ENCODE results near the gene RAI1.
"Not testable (repeated sequence)": the region's sequence is repeated elsewhere in the genome, so short reads cannot be mapped to it uniquely, and the experiment has no call there.

RAI1 gene

GRCh38 chr17:17679748-17680147, 1.5 kb upstream of the RAI1 start:
- Histone ChIP-seq H2AFZ (ENCODE audit: low read depth, low read length) (no peak overlapping the region), H3K36me3 (ENCODE audit: insufficient read depth, low read length) (no peaks in the 10 kb centered on the region), H3K4me3 (ENCODE audit: low read length) (no peak overlapping the region), H3K9me3 (ENCODE audit: low read length) (no peaks in the 10 kb centered on the region), H3K4me1 (ENCODE audit: insufficient read depth, low read length) (peaks cover 24% of the 10 kb centered on the region), H3K27me3 (ENCODE audit: insufficient read depth, low read length) (no peaks in the 10 kb centered on the region)

DNA sequence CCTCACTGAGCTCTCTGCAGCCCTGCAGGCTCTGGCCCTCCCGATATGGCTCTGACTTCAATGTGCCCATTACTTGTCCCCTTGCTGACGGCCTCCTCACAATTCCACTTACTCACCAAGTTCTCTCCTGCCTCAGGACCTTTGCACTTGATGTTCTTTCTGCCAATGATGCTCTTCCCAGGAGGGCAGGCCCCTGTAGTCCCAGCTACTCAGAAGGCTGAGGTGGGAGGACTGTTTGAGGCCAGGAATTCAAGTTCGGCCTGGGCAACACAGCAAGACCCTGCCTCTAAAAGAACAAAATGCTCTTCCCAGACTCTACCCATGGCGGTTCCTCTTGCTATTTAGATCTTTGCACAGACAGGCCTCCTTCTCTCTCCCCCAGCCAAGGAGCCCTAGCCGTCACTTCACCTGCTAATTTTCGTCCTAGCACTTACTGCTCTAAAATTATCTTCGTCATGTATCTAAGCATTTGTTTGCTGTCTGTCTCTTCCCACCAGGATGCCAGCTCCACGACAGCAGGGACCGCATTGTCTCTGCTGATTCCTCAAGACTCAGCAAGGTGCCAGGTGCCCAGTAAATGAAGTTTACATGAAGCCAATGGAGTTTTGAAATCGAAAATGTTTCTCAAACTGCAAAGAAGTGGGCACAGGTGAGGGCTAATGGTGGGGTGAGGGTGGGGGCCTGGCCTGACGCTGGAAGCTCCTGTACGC, 626 bp upstream of the RAI1 start:
- Histone ChIP-seq H3K4me3 (ENCODE audit: low read length) (peak overlapping the region; percentile 66), H3K9me3 (ENCODE audit: low read length) (no peaks in the 10 kb centered on the region), H3K27me3 (ENCODE audit: insufficient read depth, low read length) (no peaks in the 10 kb centered on the region), H3K36me3 (ENCODE audit: insufficient read depth, low read length) (no peaks in the 10 kb centered on the region), H2AFZ (ENCODE audit: low read depth, low read length) (no peak overlapping the region), H3K4me1 (ENCODE audit: insufficient read depth, low read length) (peaks cover 33% of the 10 kb centered on the region)

GRCh38 chr17:17681744-17682292, 560 bp downstream of the RAI1 start:
- H2AFZ ChIP-seq (ENCODE audit: low read depth, low read length): no peak overlapping the region
- H3K4me3 ChIP-seq (ENCODE audit: low read length): peak overlapping the region; percentile 66
- H3K4me1 ChIP-seq (ENCODE audit: insufficient read depth, low read length): peaks cover 38% of the 10 kb centered on the region
- no peaks in the 10 kb centered on the region for H3K27me3 ChIP-seq (ENCODE audit: insufficient read depth, low read length)
- H3K9me3 ChIP-seq (ENCODE audit: low read length): no peaks in the 10 kb centered on the region
- no peaks in the 10 kb centered on the region for H3K36me3 ChIP-seq (ENCODE audit: insufficient read depth, low read length)

DNA sequence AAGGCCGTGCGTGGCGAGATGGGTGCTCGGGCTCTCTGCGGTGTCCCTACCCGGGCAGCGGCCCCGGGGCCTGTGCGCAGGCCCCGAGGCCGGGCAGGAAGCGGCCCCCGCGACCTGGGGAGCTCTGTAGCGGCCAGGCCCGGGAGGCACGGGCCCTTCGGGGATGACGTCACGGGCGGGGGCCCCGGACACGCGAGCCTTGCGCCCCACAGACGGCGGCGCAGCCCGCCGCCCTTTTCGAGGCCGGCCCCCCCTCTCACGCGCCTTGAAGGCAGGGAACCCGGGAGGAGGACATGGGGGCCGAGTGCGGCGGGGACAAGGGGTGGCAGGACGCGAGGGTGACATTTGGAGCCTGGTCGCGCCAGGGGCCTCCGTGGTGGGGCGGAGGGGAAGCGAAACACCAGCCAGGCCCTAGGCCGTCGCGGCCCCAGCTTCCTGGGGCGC, 1.1 kb downstream of the RAI1 start:
- Histone ChIP-seq H3K36me3 (ENCODE audit: insufficient read depth, low read length) (no peaks in the 10 kb centered on the region), H2AFZ (ENCODE audit: low read depth, low read length) (no peak overlapping the region), H3K27me3 (ENCODE audit: insufficient read depth, low read length) (no peaks in the 10 kb centered on the region), H3K4me1 (ENCODE audit: insufficient read depth, low read length) (peaks cover 43% of the 10 kb centered on the region), H3K9me3 (ENCODE audit: low read length) (no peaks in the 10 kb centered on the region), H3K4me3 (ENCODE audit: low read length) (peak overlapping the region; percentile 66)

DNA sequence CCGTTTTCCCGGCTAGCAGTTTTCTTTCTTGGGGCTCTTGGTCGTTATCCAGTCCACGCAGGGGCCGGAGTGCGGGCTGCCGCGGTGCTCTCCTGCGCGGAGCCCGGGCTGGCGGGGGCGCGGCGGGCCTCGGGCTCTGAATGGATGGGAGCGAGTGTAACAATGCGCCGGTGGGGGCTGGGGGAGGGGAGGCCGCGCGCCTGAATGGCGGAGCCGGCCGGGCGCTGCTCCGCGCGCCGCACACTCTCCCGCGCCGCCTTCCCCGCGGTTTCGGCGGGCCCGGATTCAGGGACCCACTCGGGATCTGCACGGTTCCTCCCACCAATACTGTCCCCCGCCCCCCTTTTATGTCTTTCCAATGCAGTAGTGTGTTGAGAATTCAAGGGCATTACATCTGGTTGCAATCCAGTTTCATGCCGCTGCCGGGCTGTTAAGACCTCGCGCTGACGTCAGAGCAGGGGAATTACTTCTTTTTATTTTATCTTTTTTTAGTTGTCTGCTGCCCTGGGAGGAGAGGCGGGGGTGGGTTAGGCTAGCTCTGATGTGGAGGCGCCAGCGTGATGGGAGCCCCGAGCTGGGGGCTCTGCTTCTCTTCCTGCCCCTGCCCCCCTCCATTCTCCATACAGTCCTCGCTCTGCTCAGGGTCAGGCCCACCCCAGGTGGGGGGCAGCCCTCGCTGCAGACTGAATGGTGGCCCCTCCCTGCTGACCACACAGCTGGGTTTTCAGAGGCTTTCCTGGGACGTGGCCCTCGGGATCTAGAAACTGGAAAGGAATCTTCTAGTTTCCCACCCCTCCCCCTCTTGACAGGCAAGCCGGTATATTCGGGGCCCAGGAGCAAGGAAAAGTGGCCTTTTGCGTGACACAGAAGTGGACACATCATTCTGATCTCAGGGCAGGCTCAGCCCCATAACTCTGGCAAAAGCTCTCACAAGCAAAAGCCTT, 1.8 kb downstream of the RAI1 start:
- H3K27me3 ChIP-seq (ENCODE audit: insufficient read depth, low read length): no peaks in the 10 kb centered on the region

GRCh38 chr17:17683710-17684365, 2.6 kb downstream of the RAI1 start:
- no peaks in the 10 kb centered on the region for H3K27me3 ChIP-seq (ENCODE audit: insufficient read depth, low read length)
- no peak overlapping the region for H2AFZ ChIP-seq (ENCODE audit: low read depth, low read length)
- H3K4me3 ChIP-seq (ENCODE audit: low read length): peak overlapping the region; percentile 66
- H3K36me3 ChIP-seq (ENCODE audit: insufficient read depth, low read length): no peaks in the 10 kb centered on the region
- no peaks in the 10 kb centered on the region for H3K9me3 ChIP-seq (ENCODE audit: low read length)
- peaks cover 45% of the 10 kb centered on the region for H3K4me1 ChIP-seq (ENCODE audit: insufficient read depth, low read length)

More for the DNA sequence above, 1.8 kb downstream of the RAI1 start:
- peak overlapping the region; percentile 2 for H2AFZ ChIP-seq (ENCODE audit: low read depth, low read length)
- H3K36me3 ChIP-seq (ENCODE audit: insufficient read depth, low read length): no peaks in the 10 kb centered on the region
- H3K4me1 ChIP-seq (ENCODE audit: insufficient read depth, low read length): peaks cover 45% of the 10 kb centered on the region
- H3K9me3 ChIP-seq (ENCODE audit: low read length): no peaks in the 10 kb centered on the region
- H3K4me3 ChIP-seq (ENCODE audit: low read length): peak overlapping the region; percentile 66

DNA sequence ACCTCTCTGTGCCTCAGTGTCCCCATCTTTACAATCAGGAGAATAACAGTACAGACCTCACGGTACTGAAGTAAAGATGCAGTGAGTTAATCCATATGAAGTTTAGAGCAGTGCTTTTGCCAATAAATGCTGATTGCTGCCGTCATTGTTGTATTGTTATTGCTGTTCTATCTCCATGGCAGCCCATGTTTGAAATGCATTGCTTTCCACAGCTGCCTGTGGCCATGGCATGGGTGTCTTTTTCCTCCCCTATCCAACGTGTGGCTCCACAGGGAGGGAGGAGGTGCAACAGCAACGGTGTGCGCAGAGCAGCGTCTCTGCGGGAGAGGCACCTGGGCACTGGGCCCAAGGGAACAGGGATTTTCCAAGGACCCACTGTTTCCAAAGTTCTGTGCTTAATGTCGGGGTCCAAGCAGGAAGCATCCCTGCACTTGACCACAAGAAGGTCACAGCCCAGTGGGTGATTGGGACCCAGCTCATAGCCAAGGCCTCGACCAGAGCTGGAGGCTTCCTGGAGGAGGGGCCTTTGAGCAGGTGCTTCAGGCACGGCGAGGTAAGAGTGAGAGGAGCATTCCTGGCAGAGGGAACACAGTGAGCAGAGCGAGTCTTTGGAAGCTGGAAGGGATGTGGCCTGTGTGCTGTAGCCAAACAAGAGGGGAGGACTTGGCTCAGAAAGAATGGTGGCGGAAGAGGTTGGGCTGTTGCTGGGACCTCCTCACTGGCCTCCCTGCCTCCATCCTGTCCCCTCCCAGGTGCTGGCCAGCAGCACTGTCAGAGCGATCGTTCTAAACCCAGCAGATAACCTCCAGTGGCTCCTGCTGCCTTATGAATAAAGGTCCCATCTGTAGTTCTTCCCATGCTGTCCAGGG, 3.9 kb downstream of the RAI1 start:
- Histone ChIP-seq H2AFZ (ENCODE audit: low read depth, low read length) (no peak overlapping the region), H3K36me3 (ENCODE audit: insufficient read depth, low read length) (no peaks in the 10 kb centered on the region), H3K4me1 (ENCODE audit: insufficient read depth, low read length) (peaks cover 45% of the 10 kb centered on the region), H3K4me3 (ENCODE audit: low read length) (no peak overlapping the region), H3K9me3 (ENCODE audit: low read length) (no peaks in the 10 kb centered on the region), H3K27me3 (ENCODE audit: insufficient read depth, low read length) (no peaks in the 10 kb centered on the region)

GRCh38 chr17:17685775-17686291, 4.6 kb downstream of the RAI1 start:
- peaks cover 43% of the 10 kb centered on the region for H3K4me1 ChIP-seq (ENCODE audit: insufficient read depth, low read length)
- no peaks in the 10 kb centered on the region for H3K36me3 ChIP-seq (ENCODE audit: insufficient read depth, low read length)
- H3K9me3 ChIP-seq (ENCODE audit: low read length): no peaks in the 10 kb centered on the region
- no peaks in the 10 kb centered on the region for H3K27me3 ChIP-seq (ENCODE audit: insufficient read depth, low read length)
- no peak overlapping the region for H2AFZ ChIP-seq (ENCODE audit: low read depth, low read length)
- no peak overlapping the region for H3K4me3 ChIP-seq (ENCODE audit: low read length)

DNA sequence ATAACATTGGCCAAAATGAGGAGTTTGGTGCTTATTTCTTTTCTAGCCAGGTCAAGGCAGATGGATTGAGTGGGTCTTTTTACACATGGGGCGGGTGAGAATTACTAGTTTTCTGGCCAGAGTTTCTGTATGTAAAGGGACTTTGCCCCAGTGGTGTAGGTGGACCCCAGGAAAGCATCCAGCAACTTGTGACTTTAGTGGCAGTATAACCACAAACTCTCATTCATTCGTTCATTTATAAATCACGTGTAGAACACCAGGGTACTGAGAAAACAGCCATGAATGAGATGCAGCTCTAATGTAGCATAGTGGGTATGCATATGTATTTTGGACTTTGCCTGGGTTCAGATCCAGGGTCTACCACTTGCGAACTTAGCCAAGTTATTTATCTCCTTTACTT, 8.1 kb downstream of the RAI1 start:
- H2AFZ ChIP-seq (ENCODE audit: low read depth, low read length): no peak overlapping the region
- H3K4me1 ChIP-seq (ENCODE audit: insufficient read depth, low read length): peaks cover 63% of the 10 kb centered on the region
- no peaks in the 10 kb centered on the region for H3K36me3 ChIP-seq (ENCODE audit: insufficient read depth, low read length)
- no peaks in the 10 kb centered on the region for H3K27me3 ChIP-seq (ENCODE audit: insufficient read depth, low read length)
- no peaks in the 10 kb centered on the region for H3K9me3 ChIP-seq (ENCODE audit: low read length)
- H3K4me3 ChIP-seq (ENCODE audit: low read length): no peak overlapping the region

GRCh38 chr17:17690233-17690632, 9.0 kb downstream of the RAI1 start:
- not testable (repeated sequence) for H3K4me3 ChIP-seq (ENCODE audit: low read length); H3K36me3 ChIP-seq (ENCODE audit: insufficient read depth, low read length); H3K9me3 ChIP-seq (ENCODE audit: low read length); H2AFZ ChIP-seq (ENCODE audit: low read depth, low read length); H3K27me3 ChIP-seq (ENCODE audit: insufficient read depth, low read length)
- H3K4me1 ChIP-seq (ENCODE audit: insufficient read depth, low read length): peaks cover 60% of the 10 kb centered on the region

- Histone ChIP-seq H3K4me3 (ENCODE audit: low read length) (no peak overlapping the region), H3K36me3 (ENCODE audit: insufficient read depth, low read length) (no peaks in the 10 kb centered on the region), H2AFZ (ENCODE audit: low read depth, low read length) (no peak overlapping the region), H3K4me1 (ENCODE audit: insufficient read depth, low read length) (peaks cover 60% of the 10 kb centered on the region), H3K27me3 (ENCODE audit: insufficient read depth, low read length) (no peaks in the 10 kb centered on the region), H3K9me3 (ENCODE audit: low read length) (no peaks in the 10 kb centered on the region)
These were observed 10.4 kb downstream of the RAI1 start for GRCh38 chr17:17691468-17692263.

Measured in neuron (in vitro differentiated cells).